HG03520 (cell line): ENCODE results near the gene FGFR3.

Experiments used
- ATAC-seq: cut with Tn5 transposase; IDR thresholded peaks from one replicate; pipeline ENCODE4 v1.9.1; 2021; ENCODE audit warnings: mild to moderate bottlenecking, moderate library complexity; ENCODE audit not compliant: unreplicated experiment

Gene FGFR3

DNA sequence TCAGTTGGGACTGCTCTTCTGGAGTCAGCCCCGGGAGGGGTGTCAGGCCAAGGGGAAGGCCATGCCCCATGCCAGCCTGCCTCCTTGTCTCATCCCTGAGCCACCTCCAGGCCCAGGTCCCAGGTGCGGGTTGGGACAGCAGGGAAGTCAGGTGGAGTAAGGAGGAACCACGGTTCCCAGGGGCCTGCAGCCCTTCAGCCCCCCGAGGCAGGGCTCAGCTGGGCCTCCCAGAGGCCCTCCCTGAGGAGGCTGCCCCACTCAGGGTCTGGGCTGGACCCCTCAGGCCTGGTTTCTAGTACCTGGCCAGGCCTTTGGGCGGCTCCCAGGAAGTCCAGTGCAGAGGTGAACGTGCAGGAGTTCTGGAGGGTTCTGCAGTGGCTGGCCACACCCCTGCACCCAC is 23.4 kb upstream of the FGFR3 start:
- ATAC-seq: no peak

DNA sequence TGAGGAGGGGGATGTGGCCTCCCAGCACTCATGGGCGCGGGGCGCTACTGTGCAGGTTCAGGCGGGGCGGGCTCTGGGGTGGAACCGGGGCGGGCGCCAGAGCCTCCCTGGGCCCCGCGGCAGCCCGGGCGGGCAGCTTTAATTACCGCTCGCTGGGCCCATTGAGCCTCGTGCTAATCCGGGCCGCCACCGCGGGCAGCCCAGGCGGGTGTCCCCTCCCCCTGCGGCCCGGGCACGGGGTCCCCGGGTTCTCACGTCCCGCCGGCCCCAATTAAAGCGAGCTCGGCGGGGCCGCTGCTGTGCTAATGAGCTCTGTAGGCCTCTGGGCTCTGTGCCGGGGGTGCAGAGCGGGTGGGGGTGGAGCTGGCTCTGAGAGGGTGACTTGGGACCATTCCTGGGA is 22.8 kb upstream of the FGFR3 start:
- no peak for ATAC-seq

DNA sequence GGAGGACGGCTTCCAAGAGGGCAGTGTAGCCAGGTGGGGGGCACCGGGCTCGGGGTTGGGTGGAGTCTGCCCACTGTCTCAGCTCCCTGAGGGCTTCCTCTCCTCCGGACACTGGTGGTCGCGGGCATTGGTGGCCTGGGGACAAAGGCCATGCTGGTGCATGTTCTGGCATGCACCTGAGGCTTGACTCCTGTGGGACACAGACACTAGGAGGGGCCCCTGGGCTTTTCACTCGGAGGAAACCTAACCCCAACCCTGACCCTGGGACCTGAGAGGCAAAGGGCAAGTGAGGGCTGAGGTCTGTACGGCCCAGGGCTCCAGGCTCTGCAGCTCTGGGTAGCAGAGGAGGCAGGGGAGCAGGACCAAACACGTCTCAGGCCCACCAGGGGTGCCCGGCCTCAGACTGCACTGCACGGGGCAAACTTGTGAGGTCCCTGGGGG is 22.3 kb upstream of the FGFR3 start:
- no peak for ATAC-seq

DNA sequence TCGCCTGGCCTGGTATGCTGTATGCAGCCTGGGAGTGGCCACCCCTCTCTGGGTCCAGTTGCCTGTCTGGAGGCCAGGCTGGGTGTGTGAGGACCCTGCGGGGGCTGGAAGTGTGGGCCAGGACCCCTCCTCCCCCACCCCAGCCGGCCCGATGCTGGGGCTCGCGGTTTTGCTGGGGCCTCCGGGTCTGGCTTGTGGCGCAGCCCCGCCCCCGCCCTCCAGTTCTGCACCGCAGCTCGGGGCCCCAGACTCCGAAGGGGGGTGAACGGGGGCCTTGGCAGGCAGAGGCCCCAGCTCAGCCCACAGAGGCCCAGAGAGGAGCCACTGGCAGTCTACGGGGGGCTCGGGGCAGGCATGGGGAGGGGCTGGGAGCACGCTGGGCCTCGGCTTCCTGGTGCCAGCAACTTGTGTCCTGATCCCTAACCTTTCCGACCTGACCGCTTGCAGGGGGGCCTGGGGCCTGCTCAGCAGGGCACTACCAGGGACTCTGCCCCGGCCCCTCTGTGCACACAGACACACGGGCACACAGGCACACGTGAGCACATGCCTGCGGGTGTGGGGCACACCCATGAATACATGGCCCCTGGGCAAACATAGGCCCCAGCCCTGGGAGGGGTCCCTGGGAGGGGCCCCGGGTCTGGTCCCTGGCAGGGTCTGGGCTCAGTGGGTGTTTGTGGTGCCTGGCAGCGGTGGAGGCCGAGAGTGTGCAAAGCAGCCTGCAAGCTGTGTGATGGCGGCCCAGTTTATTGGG is 21.4 kb upstream of the FGFR3 start:
- no peak for ATAC-seq

DNA sequence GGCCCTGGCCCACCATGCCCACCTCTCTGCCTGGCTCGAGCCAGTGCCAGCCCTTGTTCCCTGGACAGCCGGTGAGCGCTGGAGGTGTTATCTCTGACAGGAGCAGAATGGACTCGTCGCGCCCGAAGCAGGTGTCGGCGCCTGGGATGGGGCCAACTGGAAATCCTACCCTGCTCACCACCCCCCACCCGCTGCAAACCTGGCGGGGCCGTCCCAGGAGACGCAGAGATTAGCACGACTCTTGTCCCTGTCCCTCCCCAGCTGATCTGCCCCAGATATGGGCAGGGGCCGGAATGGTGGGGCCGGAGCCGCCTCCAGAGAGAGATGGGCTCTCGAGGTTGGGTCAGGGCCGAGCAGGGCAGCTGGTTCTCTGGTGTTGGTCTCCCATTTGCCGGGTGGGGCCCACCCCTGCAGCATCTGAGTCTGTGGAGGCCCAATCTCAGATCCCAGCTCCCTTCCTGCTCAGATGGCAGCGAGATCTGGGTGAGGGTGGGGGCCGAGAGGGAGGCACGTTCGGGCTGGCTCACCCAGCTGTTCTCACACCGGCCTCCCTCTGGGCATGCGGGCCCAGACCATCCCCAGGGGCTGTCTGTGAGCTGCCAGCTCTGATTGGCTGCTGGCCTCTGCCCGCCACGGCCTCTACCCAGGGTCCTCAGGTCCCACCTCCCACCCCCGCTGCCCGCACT is 20.1 kb upstream of the FGFR3 start:
- ATAC-seq: no peak

DNA sequence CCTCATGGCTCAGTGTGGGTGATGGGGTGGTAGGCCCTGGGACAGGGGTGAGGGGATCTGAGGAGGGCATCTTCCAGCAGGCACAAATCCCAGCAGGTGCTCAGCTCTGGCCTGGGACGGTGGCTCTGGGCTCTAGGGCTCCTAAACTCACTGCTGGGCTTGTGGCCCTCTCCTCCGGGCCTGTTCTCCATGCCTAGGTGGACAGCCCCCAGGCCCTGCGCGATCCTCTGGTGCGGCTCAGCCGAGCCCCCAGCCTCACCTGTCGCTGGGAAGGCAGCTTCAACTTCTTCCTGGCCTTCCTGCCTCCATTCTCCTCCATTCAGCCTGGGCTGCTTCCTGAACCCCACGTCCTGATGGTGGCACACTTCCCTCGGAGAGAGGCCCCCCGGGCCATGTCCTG is 19.3 kb upstream of the FGFR3 start:
- no peak for ATAC-seq

DNA sequence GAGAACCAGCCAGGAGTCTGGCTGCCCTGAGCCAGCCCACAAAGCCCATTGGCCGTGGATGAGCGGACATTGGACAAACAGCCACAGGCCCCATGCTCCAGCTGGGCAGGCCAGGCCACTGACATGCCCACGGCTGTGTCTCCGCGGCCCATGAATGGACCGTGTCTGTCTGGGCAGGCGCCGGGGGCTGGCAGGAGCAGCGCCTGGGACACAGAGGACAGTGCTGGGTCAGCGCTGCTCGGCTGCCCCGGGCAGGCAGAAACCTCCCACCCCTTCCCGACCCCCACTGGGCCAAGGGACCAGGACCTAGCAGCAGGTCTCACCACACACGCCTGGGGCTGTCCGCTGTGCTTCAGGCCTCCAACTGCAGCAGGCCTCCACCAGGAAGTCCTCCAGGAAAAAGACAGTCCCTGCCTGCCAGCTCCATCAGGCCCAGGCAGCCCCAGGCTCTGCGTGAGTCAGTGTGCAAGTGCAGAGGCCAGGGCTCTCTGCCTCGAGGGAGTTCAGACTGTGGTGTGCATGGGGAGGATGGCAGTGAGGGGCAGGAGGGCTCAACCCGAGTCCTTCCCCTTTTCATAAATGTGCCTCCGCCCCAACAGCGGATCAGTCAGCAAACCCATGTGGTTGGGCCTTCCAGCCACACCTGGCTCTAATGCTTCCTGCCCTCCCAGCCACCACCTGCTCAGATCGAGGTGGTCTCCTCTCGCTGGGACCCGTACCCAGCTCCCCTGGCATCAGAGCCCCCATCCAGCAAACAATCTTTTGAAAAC is 17.2 kb upstream of the FGFR3 start:
- ATAC-seq: no peak

DNA sequence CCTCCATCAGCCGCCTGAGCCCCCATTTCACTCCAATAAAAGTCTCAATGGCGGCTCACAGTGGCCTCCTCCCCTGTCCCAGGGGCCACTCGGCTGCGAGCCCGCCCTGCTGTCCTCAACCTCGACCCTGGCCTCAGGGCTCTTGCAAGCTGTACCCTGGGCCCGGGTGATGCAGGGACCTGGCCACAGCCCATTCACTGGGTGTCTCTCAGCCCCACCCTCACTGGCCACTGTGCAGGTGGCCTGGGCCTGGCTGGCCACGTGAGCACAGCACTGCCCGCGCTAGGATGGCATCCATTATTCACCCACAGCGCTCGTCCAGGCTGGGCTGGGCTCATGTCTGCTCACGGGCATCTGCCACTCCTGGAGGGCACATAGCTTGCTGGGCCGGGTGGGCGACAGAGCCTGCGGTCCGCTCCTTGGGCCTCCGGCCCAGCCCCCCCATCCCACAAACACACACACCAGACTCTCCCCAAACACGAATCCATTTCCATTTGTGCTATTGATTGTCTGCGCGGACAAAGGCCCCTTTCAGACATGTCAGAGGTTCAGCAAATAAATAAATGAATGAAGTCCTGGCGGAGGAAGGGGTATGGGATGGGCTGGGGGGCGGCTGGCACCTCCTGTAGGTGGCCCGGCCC is 16.5 kb upstream of the FGFR3 start:
- no peak for ATAC-seq

DNA sequence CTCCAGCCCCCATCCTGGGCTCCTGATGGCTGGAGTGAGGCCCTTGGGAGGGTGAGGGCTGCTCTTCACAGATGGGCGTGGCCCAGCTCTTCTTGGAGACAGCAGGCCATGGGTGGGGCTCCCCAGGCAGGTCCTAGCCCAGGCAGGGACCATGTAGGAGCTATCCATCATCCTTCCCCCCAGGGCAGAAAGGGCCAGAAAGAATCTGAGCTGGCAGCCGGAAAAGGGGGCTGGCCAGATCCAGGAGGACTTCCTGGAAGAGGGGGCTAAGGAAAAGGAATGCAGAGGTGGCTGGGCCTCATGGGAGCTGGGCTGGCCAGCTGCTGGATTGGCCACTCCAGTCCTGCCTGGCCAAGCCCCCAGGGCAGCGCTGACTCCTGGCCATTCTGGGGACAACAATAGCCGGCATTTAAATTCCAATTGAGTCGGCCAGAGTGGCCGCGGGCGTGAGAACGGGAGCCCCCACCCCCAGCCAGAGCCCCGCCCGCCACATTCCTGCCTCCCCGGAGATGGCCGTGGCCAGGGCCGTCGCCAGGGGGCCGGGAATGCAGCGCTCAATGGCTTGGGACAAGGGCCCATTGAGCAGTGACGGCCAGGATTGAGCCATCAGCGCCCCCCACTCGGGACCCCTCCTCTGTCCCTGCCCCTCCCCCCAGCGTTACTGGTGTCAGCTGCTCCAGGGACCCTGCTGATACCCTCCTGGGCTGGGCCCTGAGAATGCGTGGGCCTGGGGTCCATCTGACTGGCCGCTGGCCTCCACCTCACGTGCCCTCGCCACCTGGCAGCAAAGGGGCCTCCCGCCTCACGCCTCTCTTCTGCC is 15.1 kb upstream of the FGFR3 start:
- no peak for ATAC-seq

DNA sequence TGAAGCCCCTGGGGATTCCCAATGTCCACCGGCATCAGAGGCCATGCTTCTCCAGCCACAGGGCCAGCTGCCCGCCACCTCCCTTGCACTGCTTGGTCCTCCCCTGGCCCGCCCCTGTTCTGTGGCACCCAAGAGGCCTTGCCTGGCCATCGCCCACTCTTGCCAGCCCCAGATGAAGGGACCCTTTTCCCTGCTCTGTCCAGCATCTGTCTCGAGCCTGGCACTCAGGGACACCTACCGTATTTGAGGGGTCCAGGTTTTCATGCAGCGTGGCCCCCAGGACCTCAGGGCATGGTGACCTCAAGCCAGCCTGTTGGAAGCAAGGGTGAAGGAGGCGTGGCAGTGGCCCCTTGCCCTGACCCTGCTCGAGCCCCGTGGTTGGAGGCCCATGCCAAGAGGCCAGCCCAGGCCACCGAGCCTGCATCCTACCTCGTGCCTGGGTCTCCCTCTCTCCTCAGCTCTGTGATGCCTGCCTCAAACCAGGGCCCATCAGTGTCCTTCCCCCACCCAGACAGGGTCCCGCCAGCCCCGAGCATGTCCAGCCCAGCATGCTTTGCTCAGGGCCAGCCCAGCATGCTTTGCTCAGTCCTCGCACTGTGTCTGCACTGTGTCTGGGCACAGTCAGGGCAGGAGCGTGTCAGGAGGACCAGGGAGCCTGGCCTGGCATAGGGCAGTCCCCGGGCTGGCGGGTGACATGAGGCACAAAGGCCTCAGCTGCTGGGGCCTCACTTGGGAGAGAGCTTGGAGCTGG is 14.3 kb upstream of the FGFR3 start:
- ATAC-seq: no peak

DNA sequence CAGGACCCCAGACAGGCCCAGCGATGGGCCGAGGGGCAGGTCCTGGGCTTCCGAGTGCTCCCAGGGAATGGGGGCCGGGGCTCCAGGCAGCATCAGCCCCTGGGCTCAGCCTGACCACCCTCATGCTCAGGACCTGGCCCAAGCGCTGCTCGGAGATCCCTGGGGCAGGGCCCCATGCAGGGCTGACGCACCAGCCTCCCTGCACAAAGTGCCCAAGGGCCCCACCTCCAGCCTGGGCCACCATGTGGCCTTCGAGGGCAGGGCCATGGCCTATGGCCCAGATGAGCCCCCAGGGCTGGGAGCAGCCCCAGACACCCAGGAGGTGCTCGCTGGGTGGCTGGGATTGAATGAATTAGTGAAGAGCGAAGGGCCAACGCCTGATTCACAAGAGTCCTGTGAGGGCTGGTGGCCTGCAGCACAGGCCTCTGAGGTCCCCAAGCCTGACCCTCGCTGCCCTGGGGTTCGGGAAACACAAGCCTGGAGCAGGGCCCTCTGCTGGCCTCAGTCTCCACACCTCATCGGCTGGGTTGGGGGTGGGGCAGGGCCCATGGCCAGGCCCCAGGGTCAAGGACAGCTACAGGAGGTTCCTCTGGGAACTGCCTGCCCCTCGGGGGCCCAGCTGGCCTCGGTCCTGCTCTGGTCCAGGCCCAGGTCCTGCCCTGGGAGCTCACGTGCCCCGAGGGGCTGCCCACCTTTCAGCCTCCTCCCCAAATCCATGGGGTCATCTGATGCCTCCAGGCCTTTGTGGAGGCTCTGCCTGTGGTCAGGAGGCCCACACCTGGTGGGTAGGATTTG is 13.3 kb upstream of the FGFR3 start:
- ATAC-seq: no peak

DNA sequence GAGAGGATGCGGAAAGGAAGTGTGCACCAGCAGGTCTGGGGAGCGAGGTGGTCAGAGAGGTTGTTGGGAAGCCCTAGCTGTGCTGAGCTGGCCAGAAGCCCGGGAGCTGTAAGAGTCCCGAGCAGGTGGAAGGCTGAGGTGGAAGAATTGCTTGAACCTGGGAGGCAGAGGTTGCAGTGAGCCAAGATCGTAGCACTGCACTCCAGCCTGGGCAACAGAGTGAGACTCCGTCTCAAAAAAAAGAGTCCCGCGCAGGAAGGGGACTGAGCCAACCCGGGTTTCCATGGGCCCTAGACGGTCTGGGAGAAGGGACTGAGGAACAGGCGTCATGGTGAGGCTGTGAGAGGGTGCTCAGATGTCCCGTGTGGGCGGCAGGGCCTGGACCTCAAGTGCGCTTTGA is 12.7 kb upstream of the FGFR3 start:
- ATAC-seq: no peak

DNA sequence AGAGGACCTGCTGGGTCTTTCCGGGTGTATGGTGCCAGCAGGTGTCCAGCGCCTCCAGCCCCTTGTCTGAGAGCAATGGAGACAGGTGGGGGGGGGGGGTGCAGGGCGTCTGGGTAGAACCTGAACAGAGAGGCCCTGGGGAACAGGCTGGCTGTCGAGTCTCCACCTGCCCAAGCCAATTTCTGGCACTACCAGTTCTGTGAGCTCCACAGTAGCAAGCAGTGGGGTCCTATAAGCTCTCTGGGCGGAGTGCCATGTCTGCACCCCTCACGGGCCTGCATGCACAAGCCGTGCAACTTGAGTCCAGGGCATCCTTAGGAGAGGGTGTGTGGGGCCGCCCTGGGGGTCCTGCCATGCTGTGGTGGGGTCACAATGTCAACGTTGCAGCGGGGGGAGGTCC is 10.1 kb upstream of the FGFR3 start:
- ATAC-seq: no peak

DNA sequence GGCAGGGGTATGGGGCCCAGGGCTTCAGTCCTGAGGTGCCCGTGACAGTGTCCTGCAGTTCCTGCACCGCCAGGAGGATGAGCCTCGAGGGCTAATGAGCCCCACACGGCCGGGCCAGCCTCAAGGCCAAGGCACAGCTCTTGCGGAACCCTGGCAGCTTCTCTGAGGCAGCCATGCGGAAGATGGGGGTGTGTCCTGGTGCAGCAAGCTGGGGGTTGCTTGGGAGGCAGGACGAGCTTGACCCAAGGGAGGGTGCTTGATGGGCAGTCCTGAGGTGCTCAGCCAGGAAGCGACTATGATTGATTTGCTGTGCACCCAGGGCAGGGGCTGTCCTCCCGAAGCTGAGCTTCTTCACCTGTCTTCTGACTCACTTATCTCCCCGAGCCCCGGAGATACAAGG is 9.1 kb upstream of the FGFR3 start:
- ATAC-seq: no peak

DNA sequence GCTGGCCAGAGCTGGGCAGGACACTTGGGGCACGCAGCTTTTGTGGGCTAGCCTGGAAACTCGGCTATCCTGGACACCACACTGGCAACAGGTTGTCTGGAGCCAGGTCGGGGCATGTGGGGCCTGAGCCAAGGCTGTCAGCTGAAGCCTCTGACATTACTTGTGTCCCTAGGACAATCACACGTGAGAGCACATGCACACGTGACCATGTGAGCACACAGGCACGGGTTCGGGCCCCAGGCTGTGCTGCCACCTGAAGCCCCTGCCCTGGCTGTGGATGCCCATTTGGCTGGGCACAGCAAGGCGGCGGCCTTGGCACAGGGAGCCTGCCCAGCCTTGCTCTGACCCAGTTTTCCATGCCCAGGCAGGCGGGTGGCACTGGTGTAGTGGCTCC is 8.7 kb upstream of the FGFR3 start:
- no peak for ATAC-seq

DNA sequence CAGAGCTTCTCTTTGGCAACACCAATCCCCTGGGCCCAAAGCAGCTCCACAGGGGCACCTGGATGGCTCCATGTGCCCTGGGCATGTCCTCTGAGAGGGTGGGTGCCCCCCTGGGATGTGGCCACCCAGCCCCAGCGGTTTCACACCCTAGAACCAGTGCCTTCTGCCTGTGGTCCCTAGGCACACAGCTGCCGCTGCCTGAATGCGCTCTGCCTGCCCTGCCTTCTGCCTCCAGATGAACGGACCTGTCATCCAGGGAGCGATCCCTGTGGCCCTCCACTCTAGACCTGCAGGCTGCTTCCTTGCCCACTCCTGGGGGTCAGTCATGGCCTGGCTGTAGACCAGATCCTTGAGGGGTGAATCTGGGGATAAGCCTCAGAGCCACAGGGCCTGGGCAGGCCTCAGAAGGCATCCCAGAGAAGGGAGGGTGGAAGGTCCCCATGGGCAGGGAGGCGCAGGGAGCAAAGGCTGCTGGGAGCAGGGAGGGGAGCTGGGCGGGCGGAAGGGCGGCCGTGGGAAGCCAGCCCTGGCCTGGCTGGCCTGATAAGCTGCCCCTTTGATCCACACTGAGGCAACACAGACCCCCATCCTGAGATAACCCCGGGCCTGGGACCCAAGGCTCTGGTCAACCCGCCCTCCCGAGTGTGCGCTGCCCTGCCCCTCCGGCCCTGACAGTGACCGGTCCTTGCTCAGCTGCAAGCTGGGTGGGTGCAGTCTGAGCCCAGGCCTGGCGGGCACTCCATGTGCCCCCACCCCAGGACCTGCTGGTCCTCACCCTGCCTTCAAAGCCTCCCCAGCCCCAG is 8.1 kb upstream of the FGFR3 start:
- no peak for ATAC-seq

DNA sequence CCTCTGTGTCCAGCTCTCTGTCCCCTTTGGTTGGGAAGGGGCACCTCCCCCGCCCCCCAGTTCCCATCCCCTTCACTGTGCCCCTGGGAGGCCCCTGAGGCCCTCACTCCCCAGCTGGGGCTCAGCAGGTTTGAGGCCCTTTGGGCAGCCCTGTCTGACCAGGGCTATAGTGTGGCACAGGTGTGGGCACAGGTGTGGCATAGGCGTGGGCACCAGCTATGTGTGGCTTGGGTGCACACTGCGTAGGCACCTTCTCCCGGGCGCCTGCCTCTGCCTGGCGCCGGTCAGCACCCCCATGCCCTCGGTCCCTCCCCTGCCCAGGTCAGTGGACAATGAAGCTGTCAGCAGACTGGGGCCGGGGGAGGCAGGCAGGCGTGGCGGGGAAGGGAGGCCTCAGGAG is 7.5 kb upstream of the FGFR3 start:
- ATAC-seq: no peak
